ENCODE results near the gene VENTX.

VENTX gene

DNA sequence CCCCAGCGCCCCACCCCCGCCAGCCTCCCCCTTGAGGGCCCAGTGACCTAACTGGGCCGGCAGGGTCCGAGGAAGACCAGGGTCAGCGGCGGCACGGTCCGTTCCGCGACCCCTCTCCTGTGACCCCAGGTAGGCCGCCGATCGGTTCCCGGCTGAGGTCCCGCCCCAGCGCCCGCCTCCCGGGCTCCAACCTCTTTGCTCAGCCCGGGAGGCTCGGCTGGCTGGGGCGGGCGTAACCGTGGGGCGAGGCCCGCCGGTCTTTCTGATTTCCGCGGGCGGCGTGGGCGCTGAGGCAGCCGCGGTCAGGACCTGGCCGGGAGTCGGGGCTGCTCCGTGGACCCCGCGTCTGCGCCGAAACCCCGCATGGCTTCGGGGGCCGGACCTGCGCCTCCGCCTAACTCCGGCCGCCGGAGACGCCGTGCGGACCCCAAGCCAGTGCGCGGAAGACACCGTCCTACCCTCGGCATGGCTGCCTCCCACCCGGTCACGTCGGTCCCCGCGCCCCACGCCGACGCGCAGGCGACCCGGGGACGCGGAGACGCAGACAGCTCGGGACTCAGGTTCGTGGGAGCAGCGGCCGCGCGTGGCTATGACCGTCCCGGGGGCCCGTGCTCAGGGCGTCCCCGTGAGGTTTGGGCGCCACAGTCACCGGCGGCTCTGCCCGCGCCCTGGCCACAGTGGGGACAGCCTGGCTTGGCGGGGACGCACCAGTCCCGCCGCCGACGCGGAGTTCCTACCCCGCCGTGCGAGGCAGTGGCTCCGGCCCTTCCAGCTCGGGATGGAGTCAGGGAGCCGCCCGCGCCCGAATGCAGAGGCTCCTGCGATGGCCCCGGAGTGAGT lies 1.0 kb upstream of the VENTX start:
- DNase-seq (ENCODE audit: low spot score), result no peak

DNA sequence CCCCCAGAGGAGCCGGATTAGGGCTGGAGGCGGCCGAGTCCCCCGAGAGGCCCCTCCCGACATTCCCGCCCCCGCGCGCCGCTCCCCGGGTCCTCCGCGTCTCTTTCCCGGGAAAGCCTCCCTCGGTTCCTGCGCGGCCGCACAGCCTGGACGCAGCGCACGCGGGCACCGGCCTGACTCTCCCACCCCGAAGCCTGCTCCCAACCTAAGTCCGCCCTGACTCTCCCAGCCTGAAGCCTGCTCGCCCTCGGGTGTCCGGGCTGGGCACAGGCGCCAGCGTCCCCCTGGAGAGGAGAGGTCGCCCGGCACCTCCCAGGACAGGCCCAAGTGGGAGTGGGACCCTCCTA lies 441 bp upstream of the VENTX start:
- no peak for DNase-seq (ENCODE audit: low spot score)

DNA sequence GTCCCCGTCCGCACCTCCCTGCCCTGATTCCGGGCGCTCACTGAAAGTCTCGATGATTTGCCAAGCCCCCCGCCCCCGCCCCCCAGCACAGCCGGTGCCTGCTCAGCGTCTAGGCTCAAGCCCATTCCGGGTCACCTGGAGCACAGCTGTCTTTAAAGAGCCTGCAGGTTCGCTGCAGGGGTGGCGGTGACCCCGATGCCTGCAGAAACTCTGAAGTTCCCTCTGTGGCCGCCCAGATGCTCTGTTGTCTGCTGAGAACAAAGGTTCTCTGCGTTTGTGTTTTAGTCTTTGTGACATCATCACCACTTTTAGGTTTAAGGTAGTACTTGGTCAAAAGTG lies 780 bp downstream of the VENTX start:
- DNase-seq (ENCODE audit: low spot score), result no peak

DNA sequence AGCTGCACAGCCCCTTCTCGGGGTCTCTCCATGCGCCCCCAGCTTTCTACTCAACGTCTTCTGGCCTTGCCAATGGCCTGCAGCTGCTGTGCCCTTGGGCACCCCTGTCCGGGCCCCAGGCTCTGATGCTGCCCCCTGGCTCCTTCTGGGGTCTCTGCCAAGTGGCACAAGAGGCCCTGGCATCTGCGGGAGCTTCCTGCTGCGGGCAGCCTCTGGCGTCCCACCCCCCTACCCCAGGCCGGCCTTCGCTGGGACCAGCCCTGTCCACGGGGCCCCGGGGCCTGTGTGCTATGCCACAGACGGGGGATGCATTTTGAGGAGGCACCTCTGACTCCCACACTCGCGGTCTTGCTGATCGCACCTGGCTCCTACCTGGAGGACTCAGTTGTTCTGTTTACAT lies 2.3 kb downstream of the VENTX start:
- DNase-seq (ENCODE audit: low spot score), result no peak

DNA sequence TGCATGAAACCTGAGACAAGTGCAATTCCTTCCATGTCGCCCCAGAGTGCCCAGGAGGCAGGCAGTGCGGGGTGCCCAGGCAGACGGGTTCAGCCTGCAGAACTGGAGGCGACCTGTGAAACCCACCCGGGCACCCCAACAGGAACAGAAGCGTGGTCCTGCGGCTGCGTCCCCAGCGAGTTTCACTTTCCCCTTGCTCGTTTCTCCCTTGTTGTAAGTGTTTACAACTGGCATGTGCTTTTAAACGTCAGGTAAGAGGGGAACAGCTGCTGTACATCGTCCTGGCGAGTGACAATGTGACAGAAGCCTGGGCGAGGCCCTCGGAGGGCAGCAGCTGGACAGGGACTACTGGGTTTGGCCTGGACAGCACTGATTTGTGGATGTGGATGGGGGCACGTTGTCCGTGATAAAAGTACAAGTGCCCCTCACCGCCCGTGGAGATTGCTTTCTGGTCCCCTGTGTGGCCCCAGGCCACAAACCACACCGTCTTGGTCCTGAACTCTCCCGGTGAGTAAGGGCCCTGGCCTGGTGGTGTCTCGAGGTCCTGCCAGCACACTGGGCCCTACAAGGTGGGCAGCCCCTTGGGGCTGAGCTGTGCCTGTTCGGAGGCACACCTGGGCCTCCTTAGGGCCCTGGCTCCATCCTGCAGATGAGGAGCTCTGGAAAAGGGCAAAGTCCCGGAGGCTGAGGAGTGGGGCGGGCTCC lies 4.0 kb downstream of the VENTX start:
- DNase-seq (ENCODE audit: low spot score), result no peak

DNA sequence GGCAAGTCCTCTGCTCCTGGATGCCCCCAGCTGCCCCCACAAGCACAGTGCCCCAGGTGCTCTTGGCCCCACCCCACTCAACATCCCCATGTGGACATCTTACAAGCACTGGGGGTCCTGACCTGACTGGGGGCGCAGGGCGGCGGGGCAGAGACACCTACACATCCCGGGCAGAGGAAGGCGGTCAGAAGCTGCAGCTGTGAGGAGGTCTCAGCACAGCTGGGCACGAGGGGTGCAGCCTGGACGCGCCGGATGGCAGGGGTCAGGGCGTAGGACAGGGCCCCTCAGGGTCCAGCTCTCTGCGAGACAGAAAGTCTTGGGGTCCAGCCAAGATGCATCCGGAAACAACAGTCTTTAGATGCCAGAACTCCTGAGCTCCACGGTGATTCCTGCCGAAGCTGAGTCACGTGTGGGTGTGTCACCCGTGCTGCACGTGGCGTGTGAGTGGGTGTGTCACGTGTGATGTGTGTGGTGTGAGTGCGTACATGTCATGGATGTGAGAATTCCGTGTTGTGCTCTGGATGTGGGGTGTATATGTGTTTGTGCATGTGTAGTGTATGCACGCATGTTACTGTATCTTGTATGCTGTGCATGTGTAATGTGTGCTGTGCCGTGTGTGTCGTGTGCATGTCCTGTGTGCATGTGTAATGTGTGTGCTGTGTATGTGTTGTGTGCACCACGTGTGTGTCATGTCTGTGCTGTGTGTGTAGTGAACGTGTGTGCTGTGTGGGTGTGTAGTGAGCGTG lies 5.1 kb downstream of the VENTX start:
- DNase-seq (ENCODE audit: low spot score), result peak; percentile 25

DNA sequence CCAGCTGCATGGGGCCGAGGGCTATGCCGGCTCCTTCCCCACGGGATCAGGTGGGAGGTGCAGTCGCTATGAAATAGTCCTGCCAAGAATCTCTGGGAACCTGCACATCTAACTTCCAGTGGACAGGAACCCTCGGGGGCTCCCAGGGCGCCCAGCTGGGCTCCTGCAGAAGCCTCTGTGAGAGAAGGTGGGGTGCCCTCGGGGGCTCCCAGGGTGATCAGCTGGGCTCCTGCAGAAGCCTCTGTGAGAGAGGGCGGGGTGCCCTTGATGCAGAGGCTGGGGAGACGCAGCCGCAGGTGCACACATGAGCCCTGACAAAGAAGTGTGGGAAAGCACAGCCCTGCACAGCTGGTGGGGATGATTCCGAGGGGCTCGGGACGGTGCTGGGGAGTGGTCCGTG lies 5.9 kb downstream of the VENTX start:
- DNase-seq (ENCODE audit: low spot score), result no peak

DNA sequence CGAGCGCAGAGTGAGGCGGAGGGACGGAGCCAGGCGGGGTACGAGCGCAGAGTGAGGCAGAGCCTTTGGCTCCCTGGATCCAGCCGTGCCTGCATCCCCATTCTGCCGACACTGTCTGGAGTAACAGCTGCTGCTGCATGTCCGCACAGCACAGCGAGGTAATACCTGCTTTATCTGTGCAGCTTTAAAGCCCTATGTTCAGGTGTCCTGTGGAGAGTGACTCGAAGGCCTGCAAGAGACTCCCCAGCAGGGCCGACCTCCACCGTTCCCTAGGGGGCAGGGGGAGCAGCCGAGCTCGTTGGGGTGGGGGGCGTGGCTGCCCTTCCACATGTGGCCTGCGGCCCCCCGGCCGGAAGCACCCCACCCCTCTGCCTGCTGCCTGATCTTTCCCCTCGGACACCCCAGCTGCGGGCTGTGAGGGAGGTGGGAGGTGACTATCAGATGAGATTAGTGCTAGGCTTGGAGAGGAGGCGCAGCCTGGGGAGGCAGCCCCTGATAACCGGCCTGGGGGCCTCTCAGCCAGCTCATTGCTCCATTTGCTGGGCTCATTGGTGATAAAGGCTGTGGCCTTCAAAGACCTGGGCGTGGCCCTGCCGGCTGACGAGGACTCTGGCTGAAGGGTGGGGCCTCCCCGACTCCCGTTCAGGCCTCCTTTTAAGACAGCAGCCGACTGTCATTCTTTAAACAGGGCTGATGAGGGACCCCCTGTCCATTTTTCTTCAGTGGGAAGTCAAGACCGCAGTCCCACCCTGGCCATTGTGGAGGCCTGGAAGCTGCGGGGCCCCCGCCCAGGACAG lies 8.0 kb downstream of the VENTX start:
- no peak for DNase-seq (ENCODE audit: low spot score)

DNA sequence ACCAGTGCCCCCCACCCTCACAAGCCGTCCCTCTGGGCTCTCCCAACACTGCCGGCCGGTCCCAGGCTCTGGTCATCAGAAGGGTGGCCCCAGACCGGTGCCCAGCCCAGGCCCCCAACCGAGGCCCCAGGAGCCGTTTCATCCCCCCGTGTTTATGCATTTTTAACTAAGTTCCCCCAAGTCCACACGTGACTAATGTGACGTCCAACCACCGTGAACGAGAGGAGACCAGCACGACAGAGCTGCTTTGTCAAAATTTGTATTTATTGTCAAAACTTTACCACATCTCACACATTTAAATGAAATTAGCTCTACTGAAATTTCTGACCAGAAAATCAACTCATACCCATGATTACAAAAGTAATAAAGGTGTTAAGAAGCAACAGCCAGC lies 8.6 kb downstream of the VENTX start:
- DNase-seq (ENCODE audit: low spot score), result no peak

DNA sequence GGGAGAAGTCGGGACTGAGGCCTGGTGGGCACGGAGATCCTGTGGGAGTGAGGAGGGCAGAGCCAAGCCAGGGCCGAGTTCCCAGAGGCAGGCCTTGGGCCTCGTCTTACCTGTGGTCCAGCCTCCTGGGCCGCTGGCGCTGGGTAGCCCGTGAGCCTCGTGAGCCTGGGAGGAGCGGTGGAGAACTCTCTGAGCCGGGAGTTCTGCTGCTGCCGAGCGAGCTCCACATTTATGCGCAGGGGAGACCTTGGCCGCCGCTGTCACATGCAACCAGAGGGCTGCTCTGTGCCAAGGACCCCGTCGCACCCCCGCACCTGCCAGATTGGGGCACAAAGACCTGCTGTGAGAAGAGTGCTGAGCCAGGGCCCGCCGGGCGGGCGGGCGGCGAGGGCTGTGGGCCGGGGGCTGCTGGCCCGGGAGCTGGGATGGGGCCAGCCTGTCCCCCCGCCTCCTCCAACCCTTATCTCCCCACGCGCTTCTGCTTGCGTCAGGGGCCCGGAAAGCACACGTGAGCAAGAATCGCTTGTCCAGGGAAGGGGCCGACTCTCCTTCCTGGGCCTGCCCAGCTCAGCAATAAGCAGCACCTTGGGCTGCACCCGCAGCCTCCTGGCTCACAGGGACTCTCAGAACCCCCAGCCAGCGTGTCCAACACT lies 10.2 kb downstream of the VENTX start:
- DNase-seq (ENCODE audit: low spot score), result no peak

DNA sequence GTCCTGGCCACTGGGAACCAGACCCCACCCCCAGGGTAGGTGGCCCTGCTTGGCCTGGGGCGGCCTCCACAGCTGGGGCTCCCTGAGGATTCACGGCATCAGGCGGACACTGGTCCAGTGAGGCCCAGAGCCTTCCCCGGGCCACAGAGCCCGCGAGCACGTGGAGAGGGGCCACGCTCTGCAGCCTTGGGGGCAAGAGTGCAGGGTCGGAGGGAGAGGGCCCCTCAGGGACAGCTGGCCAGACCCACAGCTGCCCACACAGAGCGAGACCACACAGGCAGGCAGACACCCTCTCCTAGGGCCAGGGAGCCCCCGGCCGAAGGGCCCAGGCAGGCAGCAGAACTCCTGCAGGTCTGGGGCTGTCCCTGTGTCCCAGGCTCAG lies 10.7 kb downstream of the VENTX start:
- DNase-seq (ENCODE audit: low spot score), result no peak

DNA sequence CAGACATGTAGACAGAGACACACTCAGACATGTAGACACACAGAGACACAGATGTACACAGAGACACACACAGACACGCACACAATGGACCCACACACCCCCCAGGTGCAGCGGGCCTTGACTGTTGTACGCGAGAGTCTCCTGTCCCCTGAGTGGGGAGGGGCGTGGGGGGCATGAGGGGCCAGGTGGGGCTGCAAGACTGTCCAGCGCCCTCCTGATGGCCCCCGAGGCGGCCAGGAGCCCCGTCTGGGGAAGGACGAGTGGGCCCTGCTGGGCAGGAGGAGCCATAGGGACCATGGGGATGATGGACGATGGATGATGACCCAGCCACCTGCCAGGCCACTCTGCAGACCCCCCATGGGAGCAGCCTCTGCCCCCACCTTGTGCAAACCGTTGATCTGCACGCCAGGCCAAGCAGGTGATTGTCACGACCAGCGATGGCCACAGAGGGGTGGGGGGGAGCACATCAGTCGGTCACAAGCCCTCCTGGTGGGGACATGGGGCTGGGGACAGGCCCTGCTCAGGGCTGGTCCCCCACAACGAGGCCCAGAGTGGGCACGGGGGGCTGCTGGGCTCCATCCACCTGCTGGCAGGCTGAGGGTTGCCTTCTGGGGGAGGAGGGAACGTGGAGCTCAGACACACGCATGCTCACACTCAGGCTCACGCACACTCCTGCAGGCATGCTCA lies 11.6 kb downstream of the VENTX start:
- no peak for DNase-seq (ENCODE audit: low spot score)

DNA sequence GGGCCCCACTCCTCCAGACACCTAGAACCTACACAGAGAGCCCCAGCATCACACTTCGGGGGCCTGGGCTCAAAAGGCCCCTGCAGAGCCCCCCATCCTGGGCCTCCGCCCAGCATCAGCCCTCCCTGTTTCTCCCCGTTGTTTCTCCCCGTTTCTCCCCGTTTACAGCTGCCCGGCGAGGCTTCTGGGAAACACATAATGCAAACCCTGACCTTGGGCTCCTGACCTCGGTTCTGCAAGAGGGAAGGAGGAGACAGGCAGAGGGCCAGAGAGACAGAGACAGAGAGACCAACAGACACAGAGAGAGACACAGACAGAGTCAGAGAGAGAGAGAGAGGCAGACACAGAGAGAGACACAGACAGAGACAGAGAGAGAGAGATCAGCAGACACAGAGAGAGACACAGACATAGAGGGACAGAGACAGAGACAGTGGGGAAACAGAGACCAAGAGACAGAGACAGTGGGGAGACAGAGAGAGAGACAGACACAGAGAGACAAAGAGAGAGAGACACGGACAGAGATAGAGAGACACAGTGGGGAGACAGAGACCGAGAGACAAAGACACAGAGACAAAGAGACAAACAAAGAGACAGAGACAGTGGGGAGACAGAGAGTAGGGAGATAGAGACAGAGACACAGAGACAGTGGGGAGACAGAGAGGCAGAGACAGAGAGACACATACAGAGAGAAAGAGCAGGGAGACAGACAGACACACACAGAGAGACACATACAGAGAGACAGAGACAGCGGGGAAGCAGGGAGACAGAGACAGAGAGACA lies 12.5 kb downstream of the VENTX start:
- no peak for DNase-seq (ENCODE audit: low spot score)

DNA sequence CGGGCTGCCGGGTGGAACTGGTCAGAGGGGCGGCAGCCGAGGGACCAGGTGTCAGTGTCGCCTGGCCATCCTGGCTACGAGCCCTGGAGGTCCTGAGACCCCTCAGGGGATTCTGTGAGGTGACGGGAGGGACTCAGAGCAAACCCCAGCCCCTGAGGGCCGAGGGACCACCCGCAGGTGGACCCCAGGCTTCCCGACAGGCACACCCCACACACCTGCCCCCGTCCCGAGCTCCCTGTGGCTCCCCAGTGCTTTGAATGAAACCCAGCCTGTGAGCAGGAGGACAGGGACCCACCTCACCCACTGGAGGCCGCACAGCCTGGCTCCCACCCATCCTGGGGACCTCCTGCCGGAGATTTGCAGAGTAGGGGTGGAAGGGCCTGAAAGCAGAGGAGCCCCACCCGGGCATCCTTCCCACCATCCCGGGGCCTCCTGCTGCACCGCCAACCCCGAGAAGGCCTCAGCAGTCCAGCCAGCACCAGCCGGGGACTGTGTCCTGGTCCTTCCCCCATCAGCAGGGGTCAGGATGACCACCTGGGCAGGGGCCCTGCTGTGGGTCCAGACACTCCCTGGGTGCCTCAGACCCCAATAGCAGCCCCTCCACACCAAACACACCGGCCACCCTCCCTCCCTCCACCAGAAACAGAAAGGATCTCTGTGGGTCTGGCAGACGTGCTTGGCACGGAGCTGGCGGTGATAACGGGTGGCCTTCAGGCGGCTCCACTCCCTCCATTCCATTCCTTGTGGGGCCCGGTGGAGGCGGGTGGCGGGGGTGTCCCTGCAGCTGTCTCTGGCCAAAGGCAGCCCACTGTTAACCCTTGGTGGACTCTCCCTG lies 13.9 kb downstream of the VENTX start:
- DNase-seq (ENCODE audit: low spot score), result no peak

DNA sequence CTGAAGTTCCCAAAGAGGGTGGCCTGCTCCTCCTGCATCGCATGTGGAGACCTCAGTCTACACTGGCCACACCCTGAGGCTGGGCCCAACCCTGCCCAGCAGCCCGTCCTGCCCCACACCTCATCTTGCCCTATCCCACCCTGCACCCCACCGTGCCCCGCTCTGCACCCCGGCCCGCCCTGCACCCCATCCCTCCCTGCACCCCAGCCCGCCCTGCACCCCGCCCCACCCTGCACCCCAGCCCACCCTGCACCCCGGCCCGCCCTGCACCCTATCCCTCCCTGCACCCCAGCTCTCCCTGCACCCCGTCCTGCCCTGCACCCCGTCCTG lies 14.5 kb downstream of the VENTX start:
- no peak for DNase-seq (ENCODE audit: low spot score)

DNA sequence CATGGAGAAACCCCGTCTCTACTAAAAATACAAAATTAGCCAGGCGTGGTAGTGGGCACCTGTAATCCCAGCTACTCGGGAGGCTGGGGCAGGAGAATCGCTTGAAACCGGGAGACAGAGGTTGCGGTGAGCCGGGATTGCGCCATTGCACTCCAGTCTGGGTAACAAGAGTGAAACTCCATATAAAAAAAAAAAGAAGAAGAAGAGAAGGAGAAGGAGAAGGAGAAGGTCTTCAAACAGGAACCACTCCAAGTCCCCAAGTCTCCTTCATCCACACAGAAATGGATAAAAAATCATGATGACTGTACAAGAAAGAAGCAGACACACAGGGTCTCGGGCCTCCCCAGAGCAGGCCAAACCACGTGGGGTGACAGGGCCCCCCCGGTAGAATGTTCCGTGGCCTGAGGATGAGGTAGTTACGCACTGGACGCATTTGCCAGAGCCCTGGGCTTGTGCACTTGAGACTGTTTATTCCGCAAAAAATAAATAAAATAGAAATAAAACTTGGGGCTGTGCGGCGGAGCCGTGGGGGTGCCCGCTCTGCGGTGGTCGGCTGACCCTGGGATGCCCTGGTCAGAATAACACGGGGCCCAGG lies 15.8 kb downstream of the VENTX start:
- no peak for DNase-seq (ENCODE audit: low spot score)

DNA sequence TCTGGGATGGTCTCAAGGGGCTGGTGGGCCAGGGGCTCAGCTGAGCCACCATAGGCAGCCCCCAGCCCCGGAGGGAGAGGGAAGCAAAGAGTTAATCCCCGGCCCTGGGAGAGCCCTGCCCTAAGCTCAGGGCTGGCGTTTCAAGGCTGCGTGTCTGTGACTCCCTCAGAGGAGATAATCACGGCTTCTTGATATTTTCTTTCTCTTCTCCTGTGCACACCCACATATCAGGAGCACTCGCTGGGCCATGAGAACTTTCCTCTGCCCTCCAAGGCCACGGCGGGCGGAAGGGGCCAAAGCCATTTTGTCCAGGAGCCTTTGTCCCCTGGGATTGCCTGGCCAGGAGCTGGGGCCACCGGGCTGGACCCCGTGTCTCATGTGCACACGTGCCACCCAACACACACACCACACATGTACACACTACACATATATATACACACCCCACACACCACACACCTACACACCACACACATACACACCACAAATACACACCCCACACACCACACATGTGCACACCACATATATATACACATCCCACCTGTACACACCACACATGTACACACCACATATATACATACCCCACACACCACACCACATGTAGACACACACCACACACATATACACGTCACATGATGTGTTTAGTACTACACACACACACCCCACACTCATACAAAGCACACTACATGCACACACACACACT lies 16.9 kb downstream of the VENTX start:
- DNase-seq (ENCODE audit: low spot score), result no peak

DNA sequence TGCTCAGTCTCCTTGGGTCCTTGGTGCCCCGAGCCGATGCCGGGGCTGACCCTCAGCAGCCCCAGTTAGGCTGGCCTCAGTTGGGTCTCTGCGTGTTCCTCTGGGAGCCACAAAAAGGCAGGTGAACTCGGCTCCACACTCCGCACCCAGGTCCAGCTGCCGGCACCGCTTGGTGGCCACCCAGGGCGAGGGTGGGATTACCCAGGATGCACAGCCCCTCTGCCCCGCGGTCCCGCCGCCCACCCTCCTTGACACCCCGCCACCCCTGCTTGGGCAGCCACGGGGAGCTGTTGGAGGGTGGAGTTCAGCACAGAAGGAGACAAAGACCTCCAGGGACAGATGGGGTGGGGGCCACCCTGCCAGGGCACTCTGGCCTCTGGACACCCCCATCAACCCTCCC lies 17.7 kb downstream of the VENTX start:
- DNase-seq (ENCODE audit: low spot score), result no peak
